GM19463 (cell line): Measurements from ENCODE around the gene LHX4.

Experiments used
- ATAC-seq: cut with Tn5 transposase; IDR thresholded peaks from one replicate; pipeline ENCODE4 v1.9.1; 2021; ENCODE audit warnings: mild to moderate bottlenecking, moderate library complexity; ENCODE audit not compliant: unreplicated experiment

The LHX4 gene

GRCh38 chr1:180294711-180295110 is 64.6 kb downstream of the LHX4 start:
- no peak for ATAC-seq

- ATAC-seq, result no peak
These were observed 65.9 kb downstream of the LHX4 start for GRCh38 chr1:180295999-180296398.

GRCh38 chr1:180299479-180300221 is 69.6 kb downstream of the LHX4 start:
- ATAC-seq, result no peak

GRCh38 chr1:180301135-180301742 is 71.2 kb downstream of the LHX4 start:
- ATAC-seq, result no peak

- ATAC-seq, result no peak
These were observed 79.3 kb downstream of the LHX4 start for GRCh38 chr1:180309338-180309737.

GRCh38 chr1:180310095-180310494 is 80.0 kb downstream of the LHX4 start:
- no peak for ATAC-seq

GRCh38 chr1:180311011-180311730 is 81.1 kb downstream of the LHX4 start:
- no peak for ATAC-seq

GRCh38 chr1:180312926-180313325 is 82.9 kb downstream of the LHX4 start:
- ATAC-seq, result no peak

GRCh38 chr1:180327089-180327488 is 97.0 kb downstream of the LHX4 start:
- no peak for ATAC-seq
